ENCODE results near the gene GPR42. TPM values are rescaled to one million over a fixed set of nuclear protein-coding genes. Genes with fewer than 3 reads are reported as not detected.

Gene GPR42
- total RNA-seq, 4 donors from 2014 or later = 0.70 TPM; not detected in 3

GRCh38 chr19:35336166-35336955 lies 34.5 kb upstream of the GPR42 start:
- no peak overlapping the region for H3K4me3 ChIP-seq
- H3K27me3 ChIP-seq = no peaks in the 10 kb centered on the region
- no peaks in the 10 kb centered on the region for H3K36me3 ChIP-seq
- peaks cover 0 to 7% (median 0%) of the 10 kb centered on the region in 4 donors for H3K4me1 ChIP-seq
- TF ChIP-seq POLR2A (IDR thresholded peaks at IDR 0.05) (no peak), CTCF (IDR thresholded peaks at IDR 0.05) (no peak)
- H3K9me3 ChIP-seq = no peaks in the 10 kb centered on the region
- no peak overlapping the region for H3K27ac ChIP-seq
- DNase-seq = no peak

- Histone ChIP-seq H3K27me3 (no peaks in the 10 kb centered on the region), H3K4me3 (no peak overlapping the region), H3K36me3 (no peaks in the 10 kb centered on the region), H3K27ac (peak overlapping the region in 1 of 4 donors; percentile 10), H3K9me3 (no peaks in the 10 kb centered on the region), H3K4me1 (peaks cover 0 to 7% (median 0%) of the 10 kb centered on the region in 4 donors)
- no peak for DNase-seq
- TF ChIP-seq POLR2A (IDR thresholded peaks at IDR 0.05) (no peak), CTCF (IDR thresholded peaks at IDR 0.05) (no peak)
Observed at GRCh38 chr19:35337097-35337983, 33.5 kb upstream of the GPR42 start.

GRCh38 chr19:35337984-35338296 lies 32.9 kb upstream of the GPR42 start:
- Histone ChIP-seq H3K4me1 (peaks cover 0 to 7% (median 0%) of the 10 kb centered on the region in 4 donors), H3K27ac (no peak overlapping the region), H3K27me3 (no peaks in the 10 kb centered on the region), H3K36me3 (no peaks in the 10 kb centered on the region), H3K4me3 (no peak overlapping the region), H3K9me3 (no peaks in the 10 kb centered on the region)
- TF ChIP-seq POLR2A (IDR thresholded peaks at IDR 0.05) (no peak), CTCF (IDR thresholded peaks at IDR 0.05) (no peak)
- no peak for DNase-seq

GRCh38 chr19:35340431-35340830 lies 30.4 kb upstream of the GPR42 start:
- no peak overlapping the region for H3K27ac ChIP-seq
- TF ChIP-seq POLR2A (IDR thresholded peaks at IDR 0.05) (no peak), CTCF (IDR thresholded peaks at IDR 0.05) (no peak)
- no peaks in the 10 kb centered on the region for H3K9me3 ChIP-seq
- H3K4me1 ChIP-seq = peaks cover 0 to 3% (median 0%) of the 10 kb centered on the region in 4 donors
- no peak overlapping the region for H3K4me3 ChIP-seq
- no peaks in the 10 kb centered on the region for H3K27me3 ChIP-seq
- DNase-seq = no peak
- H3K36me3 ChIP-seq = no peaks in the 10 kb centered on the region

GRCh38 chr19:35341006-35341405 lies 29.9 kb upstream of the GPR42 start:
- TF ChIP-seq CTCF (IDR thresholded peaks at IDR 0.05) (no peak), POLR2A (IDR thresholded peaks at IDR 0.05) (no peak)
- Histone ChIP-seq H3K27me3 (no peaks in the 10 kb centered on the region), H3K9me3 (no peaks in the 10 kb centered on the region), H3K27ac (no peak overlapping the region), H3K4me3 (no peak overlapping the region), H3K36me3 (no peaks in the 10 kb centered on the region), H3K4me1 (peaks cover 0 to 8% (median 0%) of the 10 kb centered on the region in 4 donors)
- no peak for DNase-seq

All from Peyer's patch (tissue), 4 donors.